ENCODE results near the gene LONP2. TPM values are rescaled to one million over a fixed set of nuclear protein-coding genes. Genes with fewer than 3 reads are reported as not detected.

Gene LONP2
- total RNA-seq, 4 donors from 2014 or later, result 51.4 to 73.4 (median 63.3) TPM

- Histone ChIP-seq H3K4me3 (no peak overlapping the region), H3K36me3 (peaks cover 10 to 22% (median 20%) of the 10 kb centered on the region in 4 donors), H3K9me3 (no peaks in the 10 kb centered on the region), H3K27ac (replicated peaks in 1 of 4) (no peak overlapping the region), H3K4me1 (peaks cover 0 to 20% (median 8%) of the 10 kb centered on the region in 4 donors), H3K27me3 (no peaks in the 10 kb centered on the region)
- no peak for DNase-seq (ENCODE audit: extremely low spot score)
- intact Hi-C loops (cut with DNase I), result no loop called here
- 41% methylated on average over 3 of the region's 3 CpGs for WGBS
- TF ChIP-seq EP300 (IDR thresholded peaks at IDR 0.05) (no peak), POLR2A (IDR thresholded peaks at IDR 0.05; ENCODE audit: low read depth) (no peak), POLR2AphosphoS5 (IDR thresholded peaks at IDR 0.05) (no peak), CTCF (IDR thresholded peaks at IDR 0.05) (no peak)
Observed at GRCh38 chr16:48330841-48331192, 86.7 kb downstream of the LONP2 start.

DNA sequence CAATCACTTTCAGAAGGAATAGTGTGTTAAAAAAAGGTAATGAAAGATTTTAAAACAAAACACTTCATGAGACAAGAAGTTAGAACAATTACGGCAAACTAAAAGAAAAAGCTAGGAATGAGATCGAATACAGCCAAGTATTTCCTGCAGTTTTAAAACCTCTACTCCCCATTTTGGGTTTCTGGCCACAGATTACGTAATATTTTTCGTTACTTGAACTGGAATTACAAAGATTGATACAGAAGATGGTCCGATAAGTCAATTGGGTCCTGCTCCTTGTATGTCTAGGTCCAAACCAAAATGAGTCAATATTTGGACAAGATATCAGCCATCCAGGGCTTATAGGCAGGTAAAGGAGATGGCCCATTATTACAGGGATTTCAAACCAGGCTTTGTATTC is 88.9 kb downstream of the LONP2 start:
- peaks cover 14 to 22% (median 15%) of the 10 kb centered on the region in 4 donors for H3K4me1 ChIP-seq
- intact Hi-C loops (cut with DNase I), result no loop called here

DNA sequence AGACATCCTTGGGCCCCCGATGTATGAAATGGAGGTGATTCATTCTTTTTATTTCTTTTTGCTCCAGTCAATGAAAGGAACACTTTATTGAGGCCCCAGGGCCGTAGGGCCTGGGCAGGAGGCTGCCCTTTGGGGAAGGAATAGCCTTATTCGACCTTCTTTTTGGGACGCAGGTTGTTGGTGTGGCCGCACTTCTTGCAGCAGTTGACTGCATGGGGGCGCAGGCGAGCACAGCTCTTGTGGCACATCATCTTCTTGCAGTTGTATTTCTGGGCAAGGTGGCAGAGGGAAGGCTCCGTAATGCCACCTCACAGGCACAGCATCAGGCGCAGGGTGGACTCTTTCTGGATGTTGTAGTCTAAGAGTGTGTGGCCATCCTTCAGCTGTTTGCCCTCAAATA is 90.2 kb downstream of the LONP2 start:
- Histone ChIP-seq H3K27me3 (no peaks in the 10 kb centered on the region), H3K27ac (replicated peaks in 1 of 4) (no peak overlapping the region), H3K4me1 (peaks cover 14 to 22% (median 15%) of the 10 kb centered on the region in 4 donors), H3K9me3 (no peaks in the 10 kb centered on the region), H3K4me3 (no peak overlapping the region), H3K36me3 (peaks cover 10 to 40% (median 23%) of the 10 kb centered on the region in 4 donors)
- intact Hi-C loops (cut with DNase I), result no loop called here
- DNase-seq (ENCODE audit: extremely low spot score), result no peak
- no peak for TF ChIP-seq CTCF (IDR thresholded peaks at IDR 0.05)
- WGBS, result 95% methylated on average over 9 of the region's 9 CpGs

More for the DNA sequence above, 88.9 kb downstream of the LONP2 start:
- Histone ChIP-seq H3K27ac (replicated peaks in 1 of 4) (no peak overlapping the region), H3K36me3 (peaks cover 10 to 33% (median 23%) of the 10 kb centered on the region in 4 donors), H3K27me3 (no peaks in the 10 kb centered on the region), H3K9me3 (no peaks in the 10 kb centered on the region), H3K4me3 (no peak overlapping the region)
- WGBS, result 93% methylated on average over 5 of the region's 5 CpGs
- no peak for TF ChIP-seq EP300 (IDR thresholded peaks at IDR 0.05)
- TF ChIP-seq POLR2AphosphoS5 (IDR thresholded peaks at IDR 0.05), result no peak
- TF ChIP-seq CTCF (IDR thresholded peaks at IDR 0.05), result no peak
- TF ChIP-seq POLR2A (IDR thresholded peaks at IDR 0.05; ENCODE audit: low read depth), result no peak
- no peak for DNase-seq (ENCODE audit: extremely low spot score)

- Histone ChIP-seq H3K36me3 (peaks cover 10 to 46% (median 31%) of the 10 kb centered on the region in 4 donors), H3K27ac (replicated peaks in 1 of 4) (peak overlapping the region in 3 of 4 donors; percentile 3 to 40 (median 5)), H3K27me3 (no peaks in the 10 kb centered on the region), H3K4me1 (peaks cover 6 to 22% (median 11%) of the 10 kb centered on the region in 4 donors), H3K4me3 (no peak overlapping the region), H3K9me3 (no peaks in the 10 kb centered on the region)
- TF ChIP-seq POLR2A (IDR thresholded peaks at IDR 0.05; ENCODE audit: low read depth) (no peak), POLR2AphosphoS5 (IDR thresholded peaks at IDR 0.05) (no peak), EP300 (IDR thresholded peaks at IDR 0.05) (no peak), CTCF (IDR thresholded peaks at IDR 0.05) (no peak)
- WGBS, result 78% methylated on average over 3 of the region's 3 CpGs
- DNase-seq (ENCODE audit: extremely low spot score), result no peak
- intact Hi-C loops (cut with DNase I), result no loop called here
Observed at GRCh38 chr16:48335961-48336360, 91.9 kb downstream of the LONP2 start.

- 94% methylated on average over 1 of the region's 1 CpG for WGBS
- no peaks in the 10 kb centered on the region for H3K27me3 ChIP-seq
- TF ChIP-seq CTCF (IDR thresholded peaks at IDR 0.05), result no peak
Observed at GRCh38 chr16:48340054-48340453, 96.0 kb downstream of the LONP2 start.

More at GRCh38 chr16:48340054-48340453, 96.0 kb downstream of the LONP2 start:
- H3K4me1 ChIP-seq, result peaks cover 6 to 21% (median 11%) of the 10 kb centered on the region in 4 donors
- H3K36me3 ChIP-seq, result peaks cover under 1 to 52% (median 38%) of the 10 kb centered on the region in 4 donors
- no peaks in the 10 kb centered on the region for H3K9me3 ChIP-seq
- no peak overlapping the region for H3K4me3 ChIP-seq
- intact Hi-C loops (cut with DNase I), result no loop called here
- no peak overlapping the region for H3K27ac ChIP-seq (replicated peaks in 1 of 4)
- no peak for DNase-seq (ENCODE audit: extremely low spot score)

All from esophagus muscularis mucosa (tissue), 4 donors.